ENCODE measurements around the gene AMBRA1.

Gene AMBRA1, protein sequence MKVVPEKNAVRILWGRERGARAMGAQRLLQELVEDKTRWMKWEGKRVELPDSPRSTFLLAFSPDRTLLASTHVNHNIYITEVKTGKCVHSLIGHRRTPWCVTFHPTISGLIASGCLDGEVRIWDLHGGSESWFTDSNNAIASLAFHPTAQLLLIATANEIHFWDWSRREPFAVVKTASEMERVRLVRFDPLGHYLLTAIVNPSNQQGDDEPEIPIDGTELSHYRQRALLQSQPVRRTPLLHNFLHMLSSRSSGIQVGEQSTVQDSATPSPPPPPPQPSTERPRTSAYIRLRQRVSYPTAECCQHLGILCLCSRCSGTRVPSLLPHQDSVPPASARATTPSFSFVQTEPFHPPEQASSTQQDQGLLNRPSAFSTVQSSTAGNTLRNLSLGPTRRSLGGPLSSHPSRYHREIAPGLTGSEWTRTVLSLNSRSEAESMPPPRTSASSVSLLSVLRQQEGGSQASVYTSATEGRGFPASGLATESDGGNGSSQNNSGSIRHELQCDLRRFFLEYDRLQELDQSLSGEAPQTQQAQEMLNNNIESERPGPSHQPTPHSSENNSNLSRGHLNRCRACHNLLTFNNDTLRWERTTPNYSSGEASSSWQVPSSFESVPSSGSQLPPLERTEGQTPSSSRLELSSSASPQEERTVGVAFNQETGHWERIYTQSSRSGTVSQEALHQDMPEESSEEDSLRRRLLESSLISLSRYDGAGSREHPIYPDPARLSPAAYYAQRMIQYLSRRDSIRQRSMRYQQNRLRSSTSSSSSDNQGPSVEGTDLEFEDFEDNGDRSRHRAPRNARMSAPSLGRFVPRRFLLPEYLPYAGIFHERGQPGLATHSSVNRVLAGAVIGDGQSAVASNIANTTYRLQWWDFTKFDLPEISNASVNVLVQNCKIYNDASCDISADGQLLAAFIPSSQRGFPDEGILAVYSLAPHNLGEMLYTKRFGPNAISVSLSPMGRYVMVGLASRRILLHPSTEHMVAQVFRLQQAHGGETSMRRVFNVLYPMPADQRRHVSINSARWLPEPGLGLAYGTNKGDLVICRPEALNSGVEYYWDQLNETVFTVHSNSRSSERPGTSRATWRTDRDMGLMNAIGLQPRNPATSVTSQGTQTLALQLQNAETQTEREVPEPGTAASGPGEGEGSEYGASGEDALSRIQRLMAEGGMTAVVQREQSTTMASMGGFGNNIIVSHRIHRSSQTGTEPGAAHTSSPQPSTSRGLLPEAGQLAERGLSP (N-terminal part only)
- total RNA-seq: 72.6 to 94.5 reads per million in 2 donors

DNA sequence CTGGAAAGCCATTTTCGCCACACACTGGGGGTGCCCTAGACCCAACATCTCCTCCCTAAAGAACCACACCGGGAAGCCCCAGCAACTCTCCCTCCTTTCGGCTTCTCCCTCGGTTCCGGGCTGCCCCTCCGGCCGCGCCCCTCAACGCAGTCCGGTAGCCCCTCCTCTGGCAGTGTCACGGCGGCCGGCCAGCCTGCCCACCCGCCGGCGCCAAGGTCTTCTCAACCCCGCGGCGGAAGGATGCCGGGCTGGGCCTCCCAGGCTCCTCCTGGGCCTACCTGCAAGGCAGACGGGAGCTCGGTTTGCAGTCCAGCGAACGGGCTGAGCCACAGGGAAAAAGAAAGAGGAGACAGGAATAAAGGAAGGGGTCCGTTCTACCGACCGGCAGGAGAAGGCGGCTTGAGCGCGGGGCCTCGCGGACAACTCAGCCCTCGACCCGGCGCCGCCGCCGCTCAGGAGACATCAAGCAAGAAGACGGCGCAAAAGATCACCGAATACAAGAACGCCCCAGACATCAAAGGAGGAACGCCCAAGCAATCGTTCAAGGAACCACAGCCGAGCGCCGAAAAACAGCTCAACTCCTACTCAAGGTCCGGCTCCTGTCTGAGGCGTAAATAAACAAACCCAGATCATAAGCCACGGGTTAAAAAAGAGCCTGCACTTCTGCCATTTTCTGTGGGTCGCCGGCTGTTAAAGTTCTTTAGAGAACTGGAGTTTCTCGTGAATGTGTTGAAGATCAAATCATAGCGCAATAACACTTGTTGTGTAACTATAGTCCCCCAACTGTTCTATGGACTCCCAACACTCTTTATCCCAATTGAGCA lies at the start of gene AMBRA1:
AMBRA1 (minus strand) TSS at position 474 of the 824 bp plus-strand sequence. CDS start 45,643 bp downstream, outside the sequence.
- DNase-seq: peak; percentile 66

DNA sequence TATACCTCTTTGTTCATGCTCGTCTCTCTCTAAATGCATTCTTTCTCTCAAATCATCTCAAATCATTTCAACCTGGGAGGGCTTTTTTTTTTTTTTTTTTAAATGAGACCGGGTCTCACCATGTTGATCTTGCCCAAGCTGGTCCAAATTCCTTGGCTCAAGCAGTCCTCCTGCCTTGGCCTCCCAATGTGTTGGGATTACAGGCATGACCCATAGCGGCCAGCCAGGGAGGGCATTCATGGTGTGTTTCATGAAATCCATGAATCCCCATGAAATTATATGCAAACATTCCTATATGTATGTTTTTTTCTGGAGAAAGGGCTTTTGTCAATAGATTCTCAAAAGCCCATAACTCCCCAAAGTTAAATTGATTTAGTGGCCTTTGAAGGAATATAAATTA lies 49.7 kb upstream of the AMBRA1 start:
- DNase-seq: no peak

DNA sequence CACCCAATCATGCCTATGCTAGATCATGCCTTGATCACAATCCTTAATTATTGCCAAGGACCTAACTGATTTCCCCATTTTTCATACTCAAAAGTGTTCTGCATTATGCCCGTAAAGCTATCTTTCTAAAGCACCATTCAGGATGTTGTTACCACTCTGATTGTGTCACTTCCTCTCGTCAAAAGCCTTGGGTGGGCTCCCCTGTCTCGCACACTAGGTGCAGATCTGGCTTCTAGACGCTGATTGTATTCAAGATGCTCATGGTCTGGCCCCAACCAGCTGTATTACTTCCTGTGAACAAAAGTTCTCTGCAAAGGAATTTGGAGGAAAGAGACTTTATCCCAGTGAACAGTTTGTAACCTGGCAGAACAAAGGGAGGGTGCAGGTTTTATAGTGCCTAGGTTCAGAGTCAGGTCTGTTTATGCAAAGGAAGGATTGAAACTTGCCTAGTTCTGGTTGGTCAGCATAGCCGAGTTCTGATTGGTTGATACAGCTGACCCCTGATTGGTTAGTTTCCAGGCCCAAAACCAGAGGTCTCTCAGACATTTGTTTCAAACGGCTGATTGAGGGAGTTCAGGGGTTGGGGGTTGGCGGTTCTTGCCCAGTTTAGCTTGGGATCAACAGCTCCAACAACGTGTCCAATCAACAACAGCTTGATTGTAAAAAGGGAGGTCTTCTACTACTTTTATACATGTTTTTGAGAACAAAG lies 49.0 kb upstream of the AMBRA1 start:
- DNase-seq: no peak

DNA sequence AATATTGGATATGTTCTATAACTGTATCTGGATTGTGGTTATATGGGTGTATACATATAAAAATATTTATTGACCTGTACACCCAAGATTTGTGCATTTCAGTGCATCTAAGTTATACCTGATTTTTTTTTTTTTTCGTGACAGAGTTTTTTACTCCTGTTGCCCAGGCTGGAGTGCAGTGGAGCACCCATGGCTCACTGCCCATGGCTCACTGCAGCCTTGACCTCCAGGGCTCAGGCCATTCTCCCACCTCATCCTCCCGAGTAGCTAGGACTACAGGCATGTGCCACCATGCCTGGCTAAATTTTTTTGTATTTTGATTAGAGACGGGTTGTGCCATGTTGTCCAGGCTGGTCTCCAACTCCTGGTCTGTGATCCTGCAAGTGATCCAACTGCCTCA lies 47.8 kb upstream of the AMBRA1 start:
- DNase-seq: no peak

DNA sequence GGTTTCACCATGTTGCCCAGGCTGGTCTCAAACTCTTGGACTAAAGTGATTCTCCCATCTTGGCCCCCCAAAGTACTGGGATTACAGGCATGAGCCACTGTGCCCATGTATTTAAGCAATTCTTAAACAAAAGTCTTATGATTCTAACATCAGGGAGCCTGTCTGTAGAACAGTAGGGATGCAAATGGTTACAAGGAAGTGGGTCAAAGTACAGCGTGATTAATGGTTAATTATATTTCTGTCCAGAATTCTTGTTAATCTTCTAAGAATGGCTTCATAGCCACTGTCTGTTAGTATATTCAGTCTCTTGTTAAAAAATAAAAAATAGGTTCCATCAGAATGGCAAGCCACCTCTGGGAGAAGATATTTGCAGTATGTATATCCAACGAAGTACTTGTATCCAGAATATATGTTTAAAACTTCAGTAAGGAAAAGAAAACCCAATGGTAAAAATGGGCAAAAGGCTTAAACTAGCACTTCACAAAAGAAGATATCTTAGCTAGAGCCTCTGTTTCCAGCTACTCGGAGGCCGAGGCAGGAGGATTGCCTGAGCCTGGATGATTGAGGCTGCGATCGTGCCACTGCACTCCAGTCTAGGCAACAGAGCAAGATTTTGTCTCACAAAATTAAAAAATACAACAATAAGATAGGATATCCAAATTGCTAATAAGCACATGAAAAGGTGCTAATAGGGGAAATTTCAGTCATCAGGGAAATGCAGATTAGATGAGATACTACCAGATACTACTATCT lies 46.4 kb upstream of the AMBRA1 start:
- no peak for DNase-seq

DNA sequence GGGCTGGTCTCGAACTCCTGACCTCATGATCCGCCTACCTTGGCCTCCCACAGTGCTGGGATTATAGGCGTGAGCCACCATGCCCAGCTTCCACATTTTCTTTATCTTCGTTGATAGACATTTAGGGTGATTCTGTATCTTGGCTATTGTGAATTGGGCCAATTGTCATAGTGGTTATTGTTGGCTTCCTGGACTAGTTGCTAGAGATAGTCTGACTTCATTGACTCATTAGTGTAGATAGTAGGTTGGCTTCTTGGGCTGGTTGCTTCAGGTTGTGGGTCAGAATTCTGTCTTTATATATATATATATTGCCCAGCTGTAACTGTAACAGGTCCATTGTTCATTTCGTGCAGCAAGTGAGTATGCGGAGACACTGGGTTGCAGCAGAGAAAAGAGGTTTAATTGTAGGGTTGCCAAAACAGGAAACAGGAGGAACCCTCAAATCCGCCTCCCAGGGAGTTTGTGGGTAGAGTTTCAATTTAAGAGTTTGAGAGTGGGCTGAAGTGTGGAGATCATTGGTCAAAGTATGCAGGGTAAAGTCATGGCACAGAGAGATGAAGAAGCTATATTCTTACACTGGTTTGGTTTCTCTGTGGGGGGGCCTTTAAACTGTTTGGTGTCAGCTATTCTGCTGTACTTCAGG lies 45.5 kb upstream of the AMBRA1 start:
- no peak for DNase-seq

DNA sequence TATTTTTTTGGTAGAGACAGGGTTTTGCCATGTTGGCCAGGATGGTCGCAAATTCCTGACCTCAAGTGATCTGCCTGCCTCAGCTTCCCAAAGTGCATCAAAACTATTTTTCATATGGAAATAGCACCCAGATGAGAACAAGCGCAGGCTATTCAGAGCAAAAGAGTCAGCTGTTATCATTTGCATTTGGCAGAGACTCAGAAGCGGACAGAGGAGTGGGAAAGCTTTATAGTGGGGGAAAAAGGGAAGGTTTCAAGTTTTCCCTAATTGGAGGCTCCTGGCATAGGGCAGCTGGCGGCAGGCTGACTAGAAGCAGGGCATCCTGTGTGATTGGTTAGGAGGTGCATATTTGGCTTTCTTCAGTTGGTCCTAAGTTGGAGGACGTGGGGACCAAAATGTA lies 43.7 kb upstream of the AMBRA1 start:
- no peak for DNase-seq

DNA sequence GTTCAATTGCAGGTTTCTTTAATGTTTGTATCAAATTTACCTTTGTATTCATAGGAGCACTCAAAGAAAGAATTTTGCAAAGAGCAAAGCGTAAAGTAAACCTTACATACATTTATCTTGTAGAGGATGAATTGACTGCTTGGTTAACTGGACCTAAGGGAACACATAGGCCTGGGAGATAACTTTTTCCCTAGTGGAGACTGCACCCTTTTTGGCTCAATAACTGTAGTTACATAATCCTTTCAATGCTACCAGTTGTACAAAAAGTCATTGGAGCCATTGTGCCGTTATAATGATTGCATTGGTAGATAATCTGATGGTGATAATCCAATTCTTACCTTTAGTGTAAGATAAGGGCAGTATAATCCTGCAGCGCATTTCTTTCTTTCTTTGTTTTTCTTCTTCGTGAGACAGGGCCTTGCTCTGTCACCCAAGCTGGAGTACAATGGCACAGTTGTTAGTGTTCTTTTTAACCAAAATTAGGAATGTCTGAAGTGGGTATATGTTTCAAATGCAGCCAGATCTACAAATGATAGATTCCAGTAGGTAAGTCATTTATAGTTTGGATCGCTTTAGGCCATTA lies 41.8 kb upstream of the AMBRA1 start:
- DNase-seq: no peak

DNA sequence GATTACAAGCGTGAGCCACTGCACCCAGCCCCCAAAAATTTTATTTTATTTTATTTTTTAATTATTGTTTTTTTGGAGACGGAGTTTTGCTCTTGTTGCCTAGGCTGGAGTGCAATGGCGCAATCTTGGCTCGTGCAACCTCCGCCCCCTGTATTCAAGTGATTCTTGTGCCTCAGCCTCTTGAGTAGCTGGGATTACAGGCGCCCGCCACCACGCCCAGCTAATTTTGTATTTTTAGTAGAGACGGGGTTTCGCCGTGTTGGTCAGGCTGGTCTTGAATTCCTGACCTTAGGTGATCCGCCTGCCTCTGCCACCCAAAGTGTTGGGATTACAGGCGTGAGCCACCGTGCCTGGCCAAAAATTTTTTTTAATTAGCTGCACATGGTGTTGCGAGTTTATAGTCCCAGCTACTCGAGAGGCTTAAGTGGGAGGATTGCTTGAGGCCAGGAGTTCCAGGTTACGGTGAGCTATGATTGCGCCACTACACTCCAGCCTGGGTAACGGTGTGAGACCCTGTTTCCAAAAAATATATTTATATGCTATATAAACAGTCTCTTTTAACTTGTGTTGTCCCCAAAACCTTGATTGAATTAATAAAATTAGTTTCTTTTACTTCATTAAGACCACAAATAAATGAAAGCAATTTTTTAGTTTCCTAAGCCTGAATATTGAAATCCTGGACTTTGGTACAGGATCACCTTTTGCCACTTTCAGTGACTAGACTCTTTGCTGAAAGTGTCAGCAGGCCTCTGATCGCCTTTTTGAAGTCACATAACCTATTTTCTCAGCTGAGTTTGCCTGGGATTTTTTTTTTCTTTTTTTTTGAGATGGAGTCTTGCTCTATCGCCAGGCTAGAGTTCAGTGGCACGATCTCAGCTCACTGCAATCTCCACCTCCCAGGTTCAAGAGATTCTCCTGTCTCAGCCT lies 39.7 kb upstream of the AMBRA1 start:
- DNase-seq: no peak

DNA sequence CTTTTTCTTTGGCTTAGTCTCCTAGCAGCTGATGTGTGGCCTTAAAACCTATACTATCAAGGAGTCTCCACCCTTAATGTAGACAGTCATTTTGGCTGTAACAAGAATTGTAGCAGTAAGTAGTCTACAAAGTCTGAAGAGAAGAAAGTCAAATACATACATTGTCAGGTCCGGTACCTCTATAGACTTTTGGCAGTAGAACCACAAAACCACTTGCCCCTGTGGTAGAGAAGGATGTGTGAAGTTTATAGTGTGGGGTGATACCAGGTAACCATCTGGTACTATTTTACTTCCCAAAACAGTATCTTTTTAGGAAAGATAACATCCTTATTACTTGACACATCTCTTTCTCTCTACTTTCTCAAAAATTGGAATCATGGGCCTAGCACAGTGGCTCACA lies 38.7 kb upstream of the AMBRA1 start:
- no peak for DNase-seq

DNA sequence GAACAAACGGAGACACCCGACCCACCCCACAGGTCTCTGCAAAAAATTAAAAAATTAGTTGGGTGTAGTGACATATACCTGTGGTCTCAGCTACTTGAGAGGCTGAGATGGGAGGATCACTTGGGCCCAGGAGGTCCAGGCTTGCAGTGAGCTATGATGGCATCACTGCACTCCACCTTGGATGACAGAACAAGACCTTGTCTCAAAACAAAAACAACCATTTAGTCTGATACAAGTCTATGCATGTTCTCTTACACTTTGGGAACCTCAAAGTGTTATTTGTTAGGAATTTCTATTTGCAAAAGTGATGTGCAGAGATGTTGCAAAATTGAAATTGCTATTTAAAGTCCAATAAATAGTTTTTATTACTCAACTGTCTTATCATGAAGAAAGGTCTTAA lies 37.9 kb upstream of the AMBRA1 start:
- no peak for DNase-seq

DNA sequence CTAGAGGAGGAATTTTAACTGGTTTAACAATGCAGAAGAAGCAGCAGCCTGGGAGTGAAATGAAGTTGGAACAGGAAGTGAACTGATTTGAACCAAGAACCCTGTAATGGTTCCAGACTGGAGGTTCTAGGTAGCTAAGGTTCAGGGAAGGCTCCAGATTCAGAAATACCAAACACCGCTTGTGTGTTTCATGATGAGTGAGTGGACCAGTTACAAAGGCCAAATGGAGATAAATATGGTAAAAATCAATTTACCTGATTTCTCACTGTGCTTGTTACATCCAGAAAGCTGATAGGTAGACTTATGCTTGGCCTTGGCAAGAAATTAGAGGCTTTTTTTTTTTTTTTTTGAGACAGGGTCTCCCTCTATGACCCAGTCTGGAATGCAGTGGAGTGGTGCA lies 36.4 kb upstream of the AMBRA1 start:
- no peak for DNase-seq

DNA sequence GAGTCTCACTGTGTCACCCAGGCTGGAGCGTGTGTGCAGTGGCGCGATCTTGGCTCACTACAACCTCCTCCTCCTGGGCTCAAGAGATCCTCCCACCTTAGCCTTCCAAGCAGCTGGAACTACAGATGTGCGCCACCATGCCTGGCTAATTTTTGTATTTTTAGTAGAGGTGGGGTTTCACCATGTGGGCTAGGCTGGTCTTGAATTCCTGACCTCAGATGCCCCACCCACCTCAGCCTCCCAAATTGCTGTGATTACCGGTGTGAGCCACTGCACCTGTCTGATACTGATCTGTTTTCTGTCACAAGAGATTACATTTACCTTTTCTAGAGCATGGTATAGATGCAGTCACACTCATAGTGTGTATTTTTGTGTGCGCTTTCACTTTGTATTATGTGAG lies 35.1 kb upstream of the AMBRA1 start:
- DNase-seq: no peak

DNA sequence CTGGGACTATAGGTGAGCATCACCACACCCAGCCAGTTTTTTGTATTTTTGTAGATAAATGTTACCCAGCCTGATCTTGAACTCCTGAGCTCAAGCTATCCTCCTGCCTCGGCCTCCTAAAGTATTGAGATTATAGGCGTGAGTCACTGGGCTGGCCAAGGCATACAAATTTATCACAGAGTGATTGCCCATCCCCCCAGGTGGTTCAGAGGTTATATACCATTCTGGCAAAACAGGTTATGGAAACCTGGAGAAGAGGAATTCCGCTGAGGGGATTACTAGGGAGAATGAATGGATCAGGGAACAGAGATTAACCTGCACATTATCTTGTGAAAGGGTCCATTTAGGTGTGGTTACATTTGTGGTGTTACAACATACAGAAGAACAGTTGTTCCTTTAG lies 31.6 kb upstream of the AMBRA1 start:
- DNase-seq: no peak

DNA sequence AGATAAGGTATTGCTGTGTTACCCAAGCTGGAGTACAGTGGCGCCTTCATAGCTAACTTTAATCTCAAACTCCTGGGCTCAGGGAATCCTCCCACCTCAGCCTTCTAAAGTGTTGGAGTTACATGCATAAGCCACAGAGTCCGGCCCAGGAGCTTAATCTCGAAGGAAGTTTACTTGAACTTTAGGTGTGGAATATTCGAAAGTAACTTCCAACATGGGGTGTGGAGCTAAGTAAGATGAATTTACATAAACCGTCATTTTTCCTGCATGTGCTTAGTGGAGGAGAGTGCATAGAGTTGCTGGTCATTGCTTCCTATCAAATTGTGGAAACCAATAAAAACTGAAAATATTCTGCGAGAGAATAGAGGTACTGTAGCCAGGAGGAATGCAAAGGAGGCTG lies 25.0 kb upstream of the AMBRA1 start:
- DNase-seq: no peak

DNA sequence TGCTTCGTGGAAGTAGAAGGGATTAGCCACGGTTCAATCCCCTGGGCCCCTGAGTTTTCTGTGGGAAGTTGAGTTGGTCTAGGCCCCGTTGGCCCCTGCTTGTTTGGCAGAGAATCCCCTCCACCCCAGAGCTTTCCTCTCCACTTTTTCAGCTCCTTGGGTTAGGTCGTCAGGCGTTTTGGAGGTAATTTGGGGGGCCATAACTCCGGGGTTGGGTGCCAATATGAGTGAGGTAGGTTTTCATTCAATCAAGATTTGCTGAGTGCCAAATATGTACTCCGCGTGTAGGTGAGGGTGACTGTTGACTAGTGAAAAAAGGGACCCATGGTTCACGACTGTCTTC lies 24.1 kb upstream of the AMBRA1 start:
- no peak for DNase-seq

DNA sequence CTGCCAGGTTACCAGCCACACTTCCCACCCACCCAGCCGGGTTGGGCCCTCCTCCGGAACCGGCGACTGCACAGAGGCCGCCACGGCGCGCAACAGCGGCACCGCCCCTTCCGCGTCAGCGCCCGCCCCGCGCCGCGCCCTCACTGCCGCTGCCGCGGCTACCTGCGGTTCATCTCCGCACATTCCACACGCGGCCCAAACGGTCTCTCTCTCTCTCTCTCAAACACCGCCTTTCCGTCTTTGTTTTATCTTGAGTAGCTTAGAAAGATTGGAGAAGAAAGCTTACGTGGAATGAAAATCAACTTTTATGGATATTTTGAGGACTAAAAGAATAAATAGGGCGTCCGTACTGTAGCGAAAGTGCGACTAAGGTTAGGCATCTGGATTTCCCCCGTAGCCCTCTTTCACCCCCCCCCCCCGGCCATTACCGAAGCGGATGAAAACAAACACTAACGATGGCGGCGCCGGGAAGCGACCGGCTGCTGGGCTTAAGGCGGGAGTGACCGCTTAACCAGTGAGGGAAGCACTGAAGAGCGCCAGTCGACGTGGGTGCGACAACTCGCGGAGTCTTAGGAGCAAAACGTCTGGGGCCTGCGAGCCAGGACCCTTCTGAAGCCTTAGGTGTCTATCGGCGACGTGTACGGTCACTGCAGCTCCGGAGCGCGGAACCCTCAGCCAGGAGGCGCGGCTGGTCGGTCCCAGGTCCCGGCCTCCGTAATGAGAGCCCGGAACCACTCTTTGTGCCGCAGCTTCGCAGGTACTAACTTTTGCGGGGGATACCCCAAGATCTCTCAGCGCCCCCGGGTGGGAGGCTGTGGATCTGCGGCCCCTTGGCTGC lies 23.5 kb upstream of the AMBRA1 start, which contains the start of the genes ATG13 and HARBI1:
ATG13 (plus strand) TSS at position 420 of the 838 bp plus-strand sequence. CDS start 26,739 bp downstream, outside the sequence.
HARBI1 (minus strand) TSS at position 94 of the 838 bp plus-strand sequence. CDS start 990 bp downstream, outside the sequence.
- DNase-seq: peak; percentile 89
